Suprapubic skin (tissue), 3 donors: ENCODE results near the gene SCN4A.

ENCODE experiments used
- CTCF ChIP-seq, 2 donors: fragments of 200-600 bp in 1 of 2; fragments of 450-650 bp in 1 of 2; sonication (generic) in 1 of 2; IDR thresholded peaks; one replicate each; pipeline ENCODE4 v1.5.1; 2016 to 2019; ENCODE audit warnings: antibody characterized with exemption in 2 of 2, mild to moderate bottlenecking in 1 of 2, moderate library complexity in 1 of 2
- POLR2AphosphoS5 ChIP-seq, 3 donors: sonication (generic); formaldehyde crosslinking; IDR thresholded peaks; one replicate each; pipeline ENCODE4 v1.6.1; 2017; ENCODE audit warnings: antibody characterized with exemption in 3 of 3

GRCh38 chr17:63919311-63919723 lies 53.4 kb downstream of the SCN4A start:
- TF ChIP-seq CTCF (IDR thresholded peaks at IDR 0.05) (peak; percentile 94 to 96), POLR2AphosphoS5 (IDR thresholded peaks at IDR 0.05) (no peak)
